ENCODE data around the gene ZNF322. TPM values are rescaled to one million over a fixed set of nuclear protein-coding genes. Genes with fewer than 3 reads are reported as not detected.

The ZNF322 gene
- total RNA-seq, 1 donor from 2014 or later, result 14.3 TPM

- DNase-seq (ENCODE audit: low read depth in 2 of 2), result no peak
These were observed 66.9 kb downstream of the ZNF322 start for GRCh38 chr6:26592649-26593048.

GRCh38 chr6:26588965-26589364 lies 70.6 kb downstream of the ZNF322 start:
- DNase-seq (ENCODE audit: low read depth in 2 of 2), result no peak

Other genes with a start within 250 kb of the ZNF322 start
- 8.1 and 9.7 TPM in 2 replicates for gene BTN3A3, start 219.2 kb downstream of the ZNF322 start, total RNA-seq
- 6.1 and 7.9 TPM in 2 replicates for gene BTN2A1, start 201.8 kb downstream of the ZNF322 start, total RNA-seq
- gene BTN1A1, start 159.4 kb downstream of the ZNF322 start, total RNA-seq, result not detected in 2 replicates
- 45.5 and 52.4 TPM in 2 replicates for gene HMGN4, start 121.4 kb downstream of the ZNF322 start, total RNA-seq
- gene ABT1, start 62.8 kb downstream of the ZNF322 start, total RNA-seq, result 15.7 and 21.4 TPM in 2 replicates